Upper lobe of right lung (tissue), 1 donor: ENCODE results near the gene ZFHX2. TPM values are rescaled to one million over a fixed set of nuclear protein-coding genes. Genes with fewer than 3 reads are reported as not detected.

Experiments used
- ATAC-seq: fragments of 200-7000 bp; cut with Tn5 transposase; one replicate; pipeline ENCODE4 v1.9.1; 2020; ENCODE audit warnings: mild to moderate bottlenecking, moderate library complexity
- DNase-seq: peaks from one replicate; pipeline ENCODE4 v3.0.0-alpha.2; 2020
- H3K27ac ChIP-seq: fragments of 200-600 bp; one replicate; pipeline ENCODE4 v1.8.0; 2022
- H3K27me3 ChIP-seq: fragments of 200-600 bp; one replicate; pipeline ENCODE4 v1.8.0; 2022; ENCODE audit warnings: mild to moderate bottlenecking
- H3K36me3 ChIP-seq: fragments of 200-600 bp; one replicate; pipeline ENCODE4 v1.8.0; 2022
- H3K4me1 ChIP-seq: fragments of 200-600 bp; one replicate; pipeline ENCODE4 v1.8.0; 2022
- H3K4me3 ChIP-seq: fragments of 200-600 bp; one replicate; pipeline ENCODE4 v1.8.0; 2022; ENCODE audit warnings: mild to moderate bottlenecking
- H3K9me3 ChIP-seq: fragments of 200-600 bp; one replicate; pipeline ENCODE4 v1.8.0; 2022
- intact Hi-C: fragments of 100-400 bp; cut with DNase I; formaldehyde crosslinking; loops from one replicate; pipeline ENCODE4 v1.11.0; 2022
- total RNA-seq: library from RNA; stranded (reverse); fragmentation: NEBNext Ultra II Directional; extraction: Animal tissue kit (Norgen Biotek cat#: 25700); gene quantifications from one replicate; pipeline ENCODE4 v1.2.1, GENCODE V29; 2021
- TF ChIP-seq, protein P1 (sequence below): fragments of 200-600 bp; IDR thresholded peaks from one replicate; pipeline ENCODE4 v1.8.0; 2022; ENCODE audit warnings: antibody characterized with exemption
- donor health status: DM: no; HTN: yes; CAD: no; lungs with severe emphysema.

ZFHX2 gene
- total RNA-seq, 1 donor from 2014 or later, result 2.3 TPM

DNA sequence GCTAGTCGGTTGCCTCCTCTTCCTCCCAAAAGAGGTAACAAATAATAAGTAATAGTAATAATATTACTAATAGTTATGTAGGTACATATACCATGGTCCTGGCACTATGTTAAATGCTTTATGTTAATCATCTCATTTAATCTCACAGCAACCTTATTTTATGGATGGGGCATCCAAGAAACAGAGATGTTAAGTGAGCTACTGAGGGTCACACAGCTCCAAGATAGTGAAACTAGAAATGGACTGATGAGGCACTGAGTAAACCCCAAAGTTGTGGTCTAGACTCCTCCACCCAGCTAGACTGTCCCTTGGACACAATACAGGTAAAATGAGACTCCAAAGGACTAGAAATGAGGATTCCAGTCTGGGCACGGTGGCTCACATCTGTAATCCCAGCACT is 15.1 kb downstream of the ZFHX2 start:
- no peak overlapping the region for H3K27ac ChIP-seq
- TF ChIP-seq, protein P1, sequence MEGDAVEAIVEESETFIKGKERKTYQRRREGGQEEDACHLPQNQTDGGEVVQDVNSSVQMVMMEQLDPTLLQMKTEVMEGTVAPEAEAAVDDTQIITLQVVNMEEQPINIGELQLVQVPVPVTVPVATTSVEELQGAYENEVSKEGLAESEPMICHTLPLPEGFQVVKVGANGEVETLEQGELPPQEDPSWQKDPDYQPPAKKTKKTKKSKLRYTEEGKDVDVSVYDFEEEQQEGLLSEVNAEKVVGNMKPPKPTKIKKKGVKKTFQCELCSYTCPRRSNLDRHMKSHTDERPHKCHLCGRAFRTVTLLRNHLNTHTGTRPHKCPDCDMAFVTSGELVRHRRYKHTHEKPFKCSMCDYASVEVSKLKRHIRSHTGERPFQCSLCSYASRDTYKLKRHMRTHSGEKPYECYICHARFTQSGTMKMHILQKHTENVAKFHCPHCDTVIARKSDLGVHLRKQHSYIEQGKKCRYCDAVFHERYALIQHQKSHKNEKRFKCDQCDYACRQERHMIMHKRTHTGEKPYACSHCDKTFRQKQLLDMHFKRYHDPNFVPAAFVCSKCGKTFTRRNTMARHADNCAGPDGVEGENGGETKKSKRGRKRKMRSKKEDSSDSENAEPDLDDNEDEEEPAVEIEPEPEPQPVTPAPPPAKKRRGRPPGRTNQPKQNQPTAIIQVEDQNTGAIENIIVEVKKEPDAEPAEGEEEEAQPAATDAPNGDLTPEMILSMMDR, result no peak
- no peaks in the 10 kb centered on the region for H3K9me3 ChIP-seq
- H3K4me3 ChIP-seq, result no peak overlapping the region
- intact Hi-C loops, result no loop called here
- H3K4me1 ChIP-seq, result no peaks in the 10 kb centered on the region
- DNase-seq, result no peak
- no peaks in the 10 kb centered on the region for H3K36me3 ChIP-seq
- H3K27me3 ChIP-seq, result no peaks in the 10 kb centered on the region
- no peak for ATAC-seq

DNA sequence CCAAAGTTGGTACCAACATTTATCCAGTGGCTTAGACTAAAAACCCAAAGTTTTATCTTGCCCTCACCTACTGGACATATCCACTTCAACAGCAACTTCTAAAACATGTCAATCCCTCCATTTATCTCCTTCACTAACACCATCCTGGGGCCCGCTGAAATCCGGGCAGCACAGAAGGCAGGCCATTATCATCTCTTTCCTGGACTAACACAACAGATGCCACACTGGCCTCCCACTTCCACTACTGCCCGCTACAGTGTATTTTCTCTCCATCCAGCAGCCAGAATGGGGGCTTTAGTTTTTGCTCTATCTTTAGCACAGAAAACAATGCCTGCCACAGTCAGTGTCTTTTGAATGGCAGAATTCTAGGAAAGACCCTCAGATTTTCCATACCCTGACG is 15.6 kb downstream of the ZFHX2 start:
- no peaks in the 10 kb centered on the region for H3K4me1 ChIP-seq
- no peak for DNase-seq
- ATAC-seq, result no peak
- TF ChIP-seq, protein P1, result no peak
- no peak overlapping the region for H3K4me3 ChIP-seq
- no peak overlapping the region for H3K27ac ChIP-seq
- intact Hi-C loops, result no loop called here
- H3K9me3 ChIP-seq, result no peaks in the 10 kb centered on the region
- no peaks in the 10 kb centered on the region for H3K27me3 ChIP-seq
- no peaks in the 10 kb centered on the region for H3K36me3 ChIP-seq

DNA sequence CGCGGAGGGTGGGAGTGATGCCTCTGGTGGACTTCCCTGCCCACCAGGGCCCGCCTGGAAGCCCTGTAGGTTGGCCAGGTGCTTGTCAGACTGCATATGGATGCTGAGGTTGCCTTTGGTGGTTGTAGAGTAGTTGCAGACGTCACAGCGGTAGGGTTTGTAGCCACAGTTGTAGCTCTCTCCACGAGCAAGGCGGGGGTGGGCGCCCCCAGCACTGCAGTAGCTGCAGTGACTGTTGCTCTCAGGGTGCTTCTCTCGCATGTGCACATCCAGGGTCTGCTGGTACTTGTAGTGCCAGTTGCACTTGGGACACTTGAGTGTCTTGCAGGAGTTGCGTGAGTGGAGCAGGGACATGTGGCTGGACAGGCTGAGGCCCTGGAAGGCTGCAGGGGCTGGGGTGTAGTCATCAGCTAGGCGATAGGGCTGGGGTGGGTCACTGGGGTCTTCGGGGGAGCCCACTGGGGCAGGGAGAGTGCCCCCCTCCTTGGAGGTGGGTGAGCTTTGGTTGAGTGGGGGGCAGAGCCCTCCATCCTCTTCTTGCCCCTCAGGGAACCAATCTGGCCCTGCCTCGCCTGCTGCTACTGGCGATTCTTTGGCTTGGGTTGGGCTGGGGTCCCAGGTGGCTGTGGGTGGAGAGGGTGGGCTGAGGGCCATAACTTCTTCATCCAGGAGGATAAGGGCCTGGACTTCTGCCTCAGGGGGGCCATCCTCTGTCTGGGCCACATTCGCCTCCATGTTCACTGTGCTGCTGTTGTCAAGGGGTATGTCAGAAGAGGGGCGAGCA is 17.7 kb downstream of the ZFHX2 start:
- no peaks in the 10 kb centered on the region for H3K36me3 ChIP-seq
- TF ChIP-seq, protein P1, result no peak
- H3K4me1 ChIP-seq, result no peaks in the 10 kb centered on the region
- H3K27ac ChIP-seq, result no peak overlapping the region
- ATAC-seq (no peak), DNase-seq (no peak)
- no peak overlapping the region for H3K4me3 ChIP-seq
- no peaks in the 10 kb centered on the region for H3K9me3 ChIP-seq
- intact Hi-C loops, result no loop called here
- H3K27me3 ChIP-seq, result no peaks in the 10 kb centered on the region

DNA sequence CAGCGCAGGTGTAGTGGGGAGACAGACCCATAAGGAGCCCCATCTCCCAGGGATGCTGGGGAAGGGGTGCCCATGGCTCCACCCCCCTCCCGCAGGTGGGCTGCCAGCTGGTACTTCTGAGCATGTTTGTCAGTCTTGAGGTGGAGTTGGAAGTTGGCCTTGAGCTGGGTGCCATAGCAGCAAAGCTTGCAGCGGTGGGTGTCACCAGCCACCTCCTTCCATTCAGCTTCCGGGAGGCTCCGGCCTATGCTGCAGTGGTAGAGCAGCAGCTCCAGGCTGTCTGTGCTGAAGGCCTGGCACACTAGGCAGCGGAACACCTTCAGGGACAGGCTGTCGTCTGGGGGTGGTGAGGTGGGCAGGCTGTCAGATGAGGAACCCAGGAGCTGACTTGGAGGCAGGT is 18.9 kb downstream of the ZFHX2 start:
- Histone ChIP-seq H3K9me3 (no peaks in the 10 kb centered on the region), H3K4me1 (no peaks in the 10 kb centered on the region), H3K4me3 (no peak overlapping the region), H3K27me3 (no peaks in the 10 kb centered on the region), H3K36me3 (no peaks in the 10 kb centered on the region), H3K27ac (no peak overlapping the region)
- TF ChIP-seq, protein P1, result no peak
- DNase-seq (no peak), ATAC-seq (no peak)
- intact Hi-C loops, result no loop called here

DNA sequence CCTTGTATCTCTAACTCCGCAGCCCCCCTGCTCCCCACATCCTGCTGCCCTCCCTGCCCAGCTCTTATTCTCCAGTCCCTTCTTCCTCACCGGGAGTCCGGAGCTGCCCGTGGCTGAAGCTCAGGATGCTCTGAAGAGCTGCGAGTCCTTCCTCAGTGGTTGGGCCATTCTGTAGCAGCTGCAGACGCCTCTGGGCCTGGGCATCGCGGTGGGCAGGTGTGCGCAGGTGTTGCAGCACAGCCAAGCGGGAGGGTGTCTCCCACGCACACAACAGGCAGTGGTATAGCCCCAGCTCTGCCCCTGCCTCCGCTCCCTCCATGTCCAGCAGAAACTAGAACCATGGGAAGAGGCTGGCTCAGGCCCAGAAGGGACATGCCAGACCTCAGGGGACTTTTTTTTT is 20.2 kb downstream of the ZFHX2 start:
- Histone ChIP-seq H3K36me3 (no peaks in the 10 kb centered on the region), H3K4me3 (no peak overlapping the region), H3K27ac (no peak overlapping the region), H3K27me3 (no peaks in the 10 kb centered on the region), H3K9me3 (no peaks in the 10 kb centered on the region), H3K4me1 (no peaks in the 10 kb centered on the region)
- ATAC-seq (no peak), DNase-seq (no peak)
- TF ChIP-seq, protein P1, result no peak
- intact Hi-C loops, result no loop called here
